Measurements from ENCODE around the gene STK24. TPM values are rescaled to one million over a fixed set of nuclear protein-coding genes. Genes with fewer than 3 reads are reported as not detected.
A peak's percentile ranks its signal among the peaks of the same experiment; 100 is the strongest.
"Not testable (repeated sequence)": the region's sequence is repeated elsewhere in the genome, so short reads cannot be mapped to it uniquely, and the experiment has no call there.

Gene STK24
- 53.8 TPM for total RNA-seq

GRCh38 chr13:98576963-98577835, at the start of gene STK24:
Gene STK24, minus strand, starts transcription at chr13:98577107. Its CDS starts 321 bp downstream, at chr13:98576786.
- peak; percentile 54 for DNase-seq

- DNase-seq, result no peak
Measured at GRCh38 chr13:98626298-98626935, 49.5 kb upstream of the STK24 start.

GRCh38 chr13:98624589-98624988, 47.7 kb upstream of the STK24 start:
- DNase-seq, result not testable (repeated sequence)

- DNase-seq, result no peak
Measured at GRCh38 chr13:98622931-98623331, 46.0 kb upstream of the STK24 start.

GRCh38 chr13:98619556-98619955, 42.6 kb upstream of the STK24 start:
- no peak for DNase-seq

GRCh38 chr13:98615595-98615994, 38.7 kb upstream of the STK24 start:
- DNase-seq, result not testable (repeated sequence)

- no peak for DNase-seq
Measured at GRCh38 chr13:98613591-98613990, 36.7 kb upstream of the STK24 start.

- DNase-seq, result no peak
Measured at GRCh38 chr13:98609756-98610155, 32.8 kb upstream of the STK24 start.

- no peak for DNase-seq
Measured at GRCh38 chr13:98606296-98606695, 29.4 kb upstream of the STK24 start.

- DNase-seq, result no peak
Measured at GRCh38 chr13:98599502-98600328, 22.8 kb upstream of the STK24 start.

- DNase-seq, result no peak
Measured at GRCh38 chr13:98598043-98598442, 21.1 kb upstream of the STK24 start.

- no peak for DNase-seq
Measured at GRCh38 chr13:98595134-98595533, 18.2 kb upstream of the STK24 start.

GRCh38 chr13:98592362-98592732, 15.4 kb upstream of the STK24 start:
- DNase-seq, result no peak

GRCh38 chr13:98591721-98592361, 14.9 kb upstream of the STK24 start:
- no peak for DNase-seq

GRCh38 chr13:98590471-98590870, 13.6 kb upstream of the STK24 start:
- not testable (repeated sequence) for DNase-seq

GRCh38 chr13:98589516-98589915, 12.6 kb upstream of the STK24 start:
- DNase-seq, result not testable (repeated sequence)

- DNase-seq, result no peak
Measured at GRCh38 chr13:98586400-98587345, 9.8 kb upstream of the STK24 start.

GRCh38 chr13:98585946-98586345, 9.0 kb upstream of the STK24 start:
- DNase-seq, result no peak

- DNase-seq, result no peak
Measured at GRCh38 chr13:98585398-98585754, 8.5 kb upstream of the STK24 start.

GRCh38 chr13:98584668-98585397, 7.9 kb upstream of the STK24 start:
- DNase-seq, result no peak
